ENCODE measurements around the gene MADD.
"Not testable (repeated sequence)": the region's sequence is repeated elsewhere in the genome, so short reads cannot be mapped to it uniquely, and the experiment has no call there.

Gene MADD

DNA sequence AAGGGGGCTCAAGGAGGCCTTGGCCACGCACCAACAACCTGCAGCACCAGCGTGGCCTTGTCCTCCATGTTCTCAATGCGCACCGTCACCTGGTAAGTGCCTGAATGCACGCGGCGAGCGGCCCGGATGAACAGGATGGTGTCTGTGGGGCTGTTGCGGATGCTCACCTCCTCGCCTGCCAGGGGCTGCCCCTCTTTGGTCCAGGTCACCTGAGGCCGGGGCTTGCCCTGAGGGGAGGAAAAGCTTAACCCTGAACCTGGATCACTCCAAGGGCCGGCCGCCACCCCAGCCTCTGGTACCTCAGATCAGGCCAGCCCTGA is 63.6 kb downstream of the MADD start:
- no peak overlapping the region for H4K91ac ChIP-seq (ENCODE audit: low read depth, low read length)
- H3K27ac ChIP-seq (ENCODE audit: low read depth, low read length): no peak overlapping the region
- H2BK5ac ChIP-seq (ENCODE audit: low read depth, low read length, poor library complexity): no peak overlapping the region
- no peak overlapping the region for H3K4me3 ChIP-seq (ENCODE audit: low read depth, low read length)
- no peak overlapping the region for H4K8ac ChIP-seq (ENCODE audit: low read depth, low read length)
- no peak overlapping the region for H2BK12ac ChIP-seq (ENCODE audit: low read length)
- H3K23ac ChIP-seq (ENCODE audit: low read length): no peak overlapping the region
- peaks cover 3% of the 10 kb centered on the region for H3K9me3 ChIP-seq (ENCODE audit: insufficient read depth, low read depth, low read length)
- no peak for DNase-seq
- H3K4me1 ChIP-seq (ENCODE audit: control insufficient read depth in 1 of 2, insufficient read depth in 2 of 2, low read length in 2 of 2): no peaks in the 10 kb centered on the region
- H3K4me2 ChIP-seq (ENCODE audit: low read length): no peak overlapping the region
- no peak overlapping the region for H3K14ac ChIP-seq (ENCODE audit: low read length)
- H3K79me2 ChIP-seq (ENCODE audit: control insufficient read depth, insufficient read depth, low read length, poor library complexity): no peaks in the 10 kb centered on the region
- WGBS (ENCODE audit: extremely low coverage, insufficient coverage, insufficient read length): no CpG with 5 or more reads among the region's 14 CpGs
- no peak overlapping the region for H3K4ac ChIP-seq (ENCODE audit: low read depth, low read length)
- no peak overlapping the region for H4K12ac ChIP-seq (ENCODE audit: low read depth, low read length)
- peaks cover 17 to 21% of the 10 kb centered on the region in 2 experiments for H3K36me3 ChIP-seq (ENCODE audit: control insufficient read depth in 1 of 2, insufficient read depth in 2 of 2, low read length in 2 of 2)
- H2AK5ac ChIP-seq (ENCODE audit: low read length): no peak overlapping the region
- H2AFZ ChIP-seq (ENCODE audit: insufficient read depth, low read length, poor library complexity): no peak overlapping the region
- H3K27me3 ChIP-seq (ENCODE audit: insufficient read depth, low read length): no peaks in the 10 kb centered on the region
- H3K18ac ChIP-seq (ENCODE audit: low read length): no peak overlapping the region
- no peak overlapping the region for H2BK120ac ChIP-seq (ENCODE audit: insufficient read depth, low read length, poor library complexity)
- no peaks in the 10 kb centered on the region for H3K79me1 ChIP-seq (ENCODE audit: low read length)
- H3K9ac ChIP-seq (ENCODE audit: low read length): no peak overlapping the region

DNA sequence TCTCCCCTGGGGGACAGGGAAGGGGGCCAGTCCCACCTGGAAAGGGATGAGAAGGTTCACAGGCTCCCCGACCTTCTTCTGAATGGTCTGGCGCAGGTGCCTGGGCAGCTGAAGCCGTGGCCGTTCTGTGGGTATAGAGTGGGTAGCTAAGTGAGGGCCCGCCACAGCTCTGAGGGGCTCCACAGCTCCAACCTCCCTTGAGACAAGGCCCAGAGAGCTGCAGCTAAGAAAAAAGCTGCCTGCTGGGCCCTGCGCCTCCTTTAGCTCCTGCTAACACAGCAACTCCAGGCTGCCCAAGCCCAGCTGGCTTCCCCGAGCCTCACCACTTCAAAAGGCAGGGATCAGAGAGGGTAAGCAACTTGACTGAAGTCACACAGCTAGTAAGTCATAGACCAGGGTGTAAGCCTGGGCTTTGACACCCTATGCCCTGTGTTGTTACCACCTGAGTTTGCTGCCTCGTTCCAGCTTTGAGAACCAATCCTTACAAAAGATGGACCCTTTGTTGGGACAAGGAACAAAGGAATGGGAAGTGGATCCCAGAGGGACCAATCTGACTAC is 64.0 kb downstream of the MADD start:
- H2BK12ac ChIP-seq (ENCODE audit: low read length): no peak overlapping the region
- H3K4ac ChIP-seq (ENCODE audit: low read depth, low read length): no peak overlapping the region
- no peaks in the 10 kb centered on the region for H3K79me2 ChIP-seq (ENCODE audit: control insufficient read depth, insufficient read depth, low read length, poor library complexity)
- no peak overlapping the region for H2BK5ac ChIP-seq (ENCODE audit: low read depth, low read length, poor library complexity)
- H4K8ac ChIP-seq (ENCODE audit: low read depth, low read length): no peak overlapping the region
- no peak overlapping the region for H4K12ac ChIP-seq (ENCODE audit: low read depth, low read length)
- no peak overlapping the region for H2AFZ ChIP-seq (ENCODE audit: insufficient read depth, low read length, poor library complexity)
- no peak overlapping the region for H3K18ac ChIP-seq (ENCODE audit: low read length)
- no peak overlapping the region for H3K23ac ChIP-seq (ENCODE audit: low read length)
- no peaks in the 10 kb centered on the region for H3K79me1 ChIP-seq (ENCODE audit: low read length)
- no peak overlapping the region for H2AK5ac ChIP-seq (ENCODE audit: low read length)
- H3K9ac ChIP-seq (ENCODE audit: low read length): no peak overlapping the region
- no peak for DNase-seq
- H4K91ac ChIP-seq (ENCODE audit: low read depth, low read length): no peak overlapping the region
- no peak overlapping the region for H3K4me2 ChIP-seq (ENCODE audit: low read length)
- no peak overlapping the region for H3K14ac ChIP-seq (ENCODE audit: low read length)
- peaks cover 3% of the 10 kb centered on the region for H3K9me3 ChIP-seq (ENCODE audit: insufficient read depth, low read depth, low read length)
- H3K27me3 ChIP-seq (ENCODE audit: insufficient read depth, low read length): no peaks in the 10 kb centered on the region
- no peaks in the 10 kb centered on the region for H3K4me1 ChIP-seq (ENCODE audit: control insufficient read depth in 1 of 2, insufficient read depth in 2 of 2, low read length in 2 of 2)
- H3K4me3 ChIP-seq (ENCODE audit: low read depth, low read length): no peak overlapping the region
- no peak overlapping the region for H2BK120ac ChIP-seq (ENCODE audit: insufficient read depth, low read length, poor library complexity)
- H3K27ac ChIP-seq (ENCODE audit: low read depth, low read length): no peak overlapping the region
- H3K36me3 ChIP-seq (ENCODE audit: control insufficient read depth in 1 of 2, insufficient read depth in 2 of 2, low read length in 2 of 2): peaks cover 12 to 16% of the 10 kb centered on the region in 2 experiments
- no CpG with 5 or more reads among the region's 8 CpGs for WGBS (ENCODE audit: extremely low coverage, insufficient coverage, insufficient read length)

DNA sequence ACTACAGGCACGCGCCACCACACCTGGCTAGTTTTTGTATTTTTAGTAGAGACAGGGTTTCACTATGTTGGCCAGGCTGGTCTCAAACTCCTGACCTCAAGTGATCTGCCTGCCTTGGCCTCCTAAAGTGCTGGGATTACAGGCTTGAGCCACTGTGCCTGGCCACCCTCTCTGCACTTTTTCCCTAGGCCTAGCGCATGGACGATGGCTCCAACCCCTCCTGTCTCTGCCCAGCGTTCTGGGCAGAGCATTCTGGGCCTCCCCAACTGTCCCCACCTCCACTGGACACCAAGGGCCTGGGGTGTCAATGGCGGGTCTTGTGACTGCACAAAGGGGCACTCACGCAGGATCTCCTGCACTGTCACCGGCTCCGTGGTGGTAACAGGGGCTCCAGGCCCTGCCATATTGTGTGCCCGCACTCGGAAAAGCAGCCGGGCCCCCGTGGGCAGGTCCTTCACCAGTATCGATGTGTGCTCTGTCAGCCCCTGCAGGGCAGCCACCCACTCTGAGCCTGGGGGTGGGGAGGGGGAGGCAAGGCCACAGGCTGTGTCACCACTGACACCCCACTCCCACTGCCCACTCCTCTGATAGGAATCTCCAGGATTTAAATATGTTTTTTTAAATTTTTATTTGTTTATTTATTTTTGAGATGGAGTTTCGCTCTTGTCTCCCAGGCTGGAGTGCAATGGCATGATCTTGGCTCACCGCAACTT is 64.9 kb downstream of the MADD start:
- not testable (repeated sequence) for H4K8ac ChIP-seq (ENCODE audit: low read depth, low read length); H3K36me3 ChIP-seq (ENCODE audit: control insufficient read depth in 1 of 2, insufficient read depth in 2 of 2, low read length in 2 of 2); H3K79me1 ChIP-seq (ENCODE audit: low read length); H3K4me1 ChIP-seq (ENCODE audit: control insufficient read depth in 1 of 2, insufficient read depth in 2 of 2, low read length in 2 of 2); H2BK5ac ChIP-seq (ENCODE audit: low read depth, low read length, poor library complexity); H2BK12ac ChIP-seq (ENCODE audit: low read length); H3K27ac ChIP-seq (ENCODE audit: low read depth, low read length); H4K12ac ChIP-seq (ENCODE audit: low read depth, low read length); H3K9ac ChIP-seq (ENCODE audit: low read length); H3K9me3 ChIP-seq (ENCODE audit: insufficient read depth, low read depth, low read length); H2AFZ ChIP-seq (ENCODE audit: insufficient read depth, low read length, poor library complexity); H3K4ac ChIP-seq (ENCODE audit: low read depth, low read length); H3K23ac ChIP-seq (ENCODE audit: low read length); H2AK5ac ChIP-seq (ENCODE audit: low read length); H4K91ac ChIP-seq (ENCODE audit: low read depth, low read length); H3K14ac ChIP-seq (ENCODE audit: low read length); H3K27me3 ChIP-seq (ENCODE audit: insufficient read depth, low read length); DNase-seq; H2BK120ac ChIP-seq (ENCODE audit: insufficient read depth, low read length, poor library complexity); H3K79me2 ChIP-seq (ENCODE audit: control insufficient read depth, insufficient read depth, low read length, poor library complexity); H3K4me3 ChIP-seq (ENCODE audit: low read depth, low read length); H3K4me2 ChIP-seq (ENCODE audit: low read length); H3K18ac ChIP-seq (ENCODE audit: low read length)
- no CpG with 5 or more reads among the region's 16 CpGs for WGBS (ENCODE audit: extremely low coverage, insufficient coverage, insufficient read length)

DNA sequence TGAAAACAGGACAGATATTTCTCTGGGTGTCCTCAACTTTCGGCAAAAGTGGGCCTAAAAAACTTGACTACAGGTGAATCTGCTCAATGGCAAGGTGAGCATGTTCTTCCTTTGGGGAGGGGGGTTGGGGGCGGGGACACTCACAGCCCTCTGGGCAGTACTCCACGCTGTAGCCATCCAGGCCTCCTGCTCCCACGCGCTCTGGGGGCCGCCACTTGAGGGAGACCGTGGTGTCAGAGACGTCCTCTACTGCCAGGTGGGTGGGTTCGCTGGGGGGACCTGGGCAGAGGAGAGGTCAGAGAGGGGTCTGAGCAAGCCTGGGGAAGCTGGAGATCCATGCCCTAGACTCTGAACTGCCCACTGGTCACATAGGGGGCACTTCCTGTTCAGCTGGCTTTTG is 65.8 kb downstream of the MADD start:
- H4K91ac ChIP-seq (ENCODE audit: low read depth, low read length): no peak overlapping the region
- H3K79me1 ChIP-seq (ENCODE audit: low read length): no peaks in the 10 kb centered on the region
- H3K27ac ChIP-seq (ENCODE audit: low read depth, low read length): no peak overlapping the region
- peaks cover 4 to 6% of the 10 kb centered on the region in 2 experiments for H3K4me1 ChIP-seq (ENCODE audit: control insufficient read depth in 1 of 2, insufficient read depth in 2 of 2, low read length in 2 of 2)
- no peak overlapping the region for H3K9ac ChIP-seq (ENCODE audit: low read length)
- peaks cover 0 to under 1% of the 10 kb centered on the region in 2 experiments for H3K36me3 ChIP-seq (ENCODE audit: control insufficient read depth in 1 of 2, insufficient read depth in 2 of 2, low read length in 2 of 2)
- H2AFZ ChIP-seq (ENCODE audit: insufficient read depth, low read length, poor library complexity): no peak overlapping the region
- no peak overlapping the region for H3K4me2 ChIP-seq (ENCODE audit: low read length)
- H2BK120ac ChIP-seq (ENCODE audit: insufficient read depth, low read length, poor library complexity): no peak overlapping the region
- no peak overlapping the region for H3K14ac ChIP-seq (ENCODE audit: low read length)
- no peak overlapping the region for H4K8ac ChIP-seq (ENCODE audit: low read depth, low read length)
- no peak overlapping the region for H3K23ac ChIP-seq (ENCODE audit: low read length)
- no peak overlapping the region for H2AK5ac ChIP-seq (ENCODE audit: low read length)
- no CpG with 5 or more reads among the region's 9 CpGs for WGBS (ENCODE audit: extremely low coverage, insufficient coverage, insufficient read length)
- no peak overlapping the region for H4K12ac ChIP-seq (ENCODE audit: low read depth, low read length)
- no peak for DNase-seq
- peaks cover 3% of the 10 kb centered on the region for H3K9me3 ChIP-seq (ENCODE audit: insufficient read depth, low read depth, low read length)
- H3K4ac ChIP-seq (ENCODE audit: low read depth, low read length): no peak overlapping the region
- no peaks in the 10 kb centered on the region for H3K79me2 ChIP-seq (ENCODE audit: control insufficient read depth, insufficient read depth, low read length, poor library complexity)
- H3K18ac ChIP-seq (ENCODE audit: low read length): no peak overlapping the region
- H3K27me3 ChIP-seq (ENCODE audit: insufficient read depth, low read length): no peaks in the 10 kb centered on the region
- no peak overlapping the region for H3K4me3 ChIP-seq (ENCODE audit: low read depth, low read length)
- H2BK12ac ChIP-seq (ENCODE audit: low read length): no peak overlapping the region
- H2BK5ac ChIP-seq (ENCODE audit: low read depth, low read length, poor library complexity): no peak overlapping the region

Measured in trophoblast cell (in vitro differentiated cells and primary cell).